Neural cell (in vitro differentiated cells): ENCODE data around the gene ITPKB. TPM values are rescaled to one million over a fixed set of nuclear protein-coding genes. Genes with fewer than 3 reads are reported as not detected.

Source experiments
- H2AFZ ChIP-seq: fragments of 200-600, 300-800 bp; sonication (generic), shearing (Covaris generic); 2 replicates; pipeline ENCODE4 v1.6.0; 2014; ENCODE audit warnings: low read depth, mild to moderate bottlenecking, antibody characterized with exemption, low read length, moderate library complexity
- H3F3A ChIP-seq: fragments of 200-600 bp; shearing (Covaris generic); 2 replicates; pipeline ENCODE4 v1.6.1; 2016; ENCODE audit warnings: mild to moderate bottlenecking, moderate library complexity, mixed read lengths, antibody characterized with exemption, low read length; ENCODE audit not compliant: insufficient read depth, poor library complexity, severe bottlenecking
- H3K27ac ChIP-seq: fragments of 200-600, 300-800 bp; sonication (generic), shearing (Covaris generic); 2 replicates; pipeline ENCODE4 v1.5.1; 2014; ENCODE audit warnings: mild to moderate bottlenecking, low read length, moderate library complexity
- H3K27me3 ChIP-seq: fragments of 300-800, 200-600 bp; sonication (generic), shearing (Covaris generic); 2 replicates; pipeline ENCODE4 v1.6.0; 2014; ENCODE audit warnings: mild to moderate bottlenecking, low read depth, low read length, moderate library complexity; ENCODE audit not compliant: insufficient read depth
- H3K36me3 ChIP-seq: fragments of 300-800, 200-600 bp; sonication (generic), shearing (Covaris generic); 2 replicates; pipeline ENCODE4 v1.5.1; 2014; ENCODE audit warnings: mild to moderate bottlenecking, antibody characterized with exemption, low read length, moderate library complexity; ENCODE audit not compliant: insufficient read depth
- H3K4me2 ChIP-seq: fragments of 300-800, 200-600 bp; sonication (generic), shearing (Covaris generic); 2 replicates; pipeline ENCODE4 v1.6.0; 2014; ENCODE audit warnings: mild to moderate bottlenecking, low read length
- H3K4me3 ChIP-seq: fragments of 300-800, 200-600 bp; sonication (generic), shearing (Covaris generic); 2 replicates; pipeline ENCODE4 v1.5.1; 2014; ENCODE audit warnings: mild to moderate bottlenecking, low read length, moderate library complexity
- H3K79me2 ChIP-seq: fragments of 200-600 bp; shearing (Covaris generic); replicated peaks from 2 replicates; pipeline ENCODE4 v1.6.0; 2014; ENCODE audit warnings: mild to moderate bottlenecking, low read length, moderate library complexity; ENCODE audit not compliant: insufficient read depth
- H3K9ac ChIP-seq: fragments of 300-800, 200-600 bp; sonication (generic), shearing (Covaris generic); 2 replicates; pipeline ENCODE4 v1.6.1; 2016; ENCODE audit warnings: mild to moderate bottlenecking, low read length, mixed read lengths
- H3K9me2 ChIP-seq: fragments of 200-600 bp; shearing (Covaris generic); 2 replicates; pipeline ENCODE4 v1.6.1; 2016; ENCODE audit warnings: mild to moderate bottlenecking, low read length, mixed read lengths; ENCODE audit not compliant: insufficient read depth
- H3K9me3 ChIP-seq: fragments of 200-600, 300-800 bp; sonication (generic), shearing (Covaris generic); 2 replicates; pipeline ENCODE4 v1.6.1; 2016; ENCODE audit warnings: mild to moderate bottlenecking, mixed run types, low read length, moderate library complexity, mixed read lengths
- H4K20me1 ChIP-seq: fragments of 200-600 bp; shearing (Covaris generic); 2 replicates; pipeline ENCODE4 v1.6.1; 2016; ENCODE audit warnings: mild to moderate bottlenecking, mixed run types; ENCODE audit not compliant: insufficient read depth
- CTCF ChIP-seq: fragments of 450-650 bp; IDR thresholded peaks from 2 replicates; pipeline ENCODE4 v1.5.1; 2014; ENCODE audit warnings: antibody characterized with exemption, mild to moderate bottlenecking, moderate library complexity; ENCODE audit not compliant: poor library complexity, severe bottlenecking
- EP300 ChIP-seq: fragments of 450-650 bp; conservative IDR thresholded peaks from 2 replicates; pipeline ENCODE4 v1.6.1; 2014; ENCODE audit warnings: antibody characterized with exemption, mild to moderate bottlenecking, moderate library complexity; ENCODE audit not compliant: poor library complexity, severe bottlenecking
- EZH2 ChIP-seq: fragments of 200-600, 300-800 bp; shearing (Covaris generic), sonication (generic); IDR thresholded peaks from 2 replicates; pipeline ENCODE4 v1.6.1; 2014; ENCODE audit warnings: antibody characterized with exemption, low read length, borderline replicate concordance, mild to moderate bottlenecking; ENCODE audit not compliant: insufficient read depth, poor library complexity, severe bottlenecking
- MXI1 ChIP-seq: fragments of 450-650 bp; conservative IDR thresholded peaks from 2 replicates; pipeline ENCODE4 v1.6.1; 2014; ENCODE audit warnings: antibody characterized with exemption, mild to moderate bottlenecking; ENCODE audit not compliant: poor library complexity, severe bottlenecking
- POLR2AphosphoS5 ChIP-seq: IDR thresholded peaks from 2 replicates; pipeline ENCODE4 v1.6.1; 2012
- RAD21 ChIP-seq: fragments of 450-650 bp; conservative IDR thresholded peaks from 2 replicates; pipeline ENCODE4 v1.6.1; 2014; ENCODE audit warnings: antibody characterized with exemption, mild to moderate bottlenecking, moderate library complexity
- SMC3 ChIP-seq: fragments of 450-650 bp; conservative IDR thresholded peaks from 2 replicates; pipeline ENCODE4 v1.6.1; 2014; ENCODE audit warnings: antibody characterized with exemption, mild to moderate bottlenecking, moderate library complexity; ENCODE audit not compliant: poor library complexity
- TAF1 ChIP-seq: IDR thresholded peaks from 2 replicates; pipeline ENCODE4 v1.6.1; 2012; ENCODE audit warnings: low read depth
- polyA plus RNA-seq: library from polyadenylated mRNA; depleted of rRNA; stranded (reverse); fragments of >200 nt; gene quantifications from 2 replicates; pipeline ENCODE4 v1.2.3, GENCODE V29; 2014
- TF ChIP-seq, protein P1 (sequence below): IDR thresholded peaks from 2 replicates; pipeline ENCODE4 v1.6.1; 2012; ENCODE audit warnings: borderline replicate concordance

Gene ITPKB
- polyA plus RNA-seq, 1 donor from 2014 or later: 0.19 TPM

DNA sequence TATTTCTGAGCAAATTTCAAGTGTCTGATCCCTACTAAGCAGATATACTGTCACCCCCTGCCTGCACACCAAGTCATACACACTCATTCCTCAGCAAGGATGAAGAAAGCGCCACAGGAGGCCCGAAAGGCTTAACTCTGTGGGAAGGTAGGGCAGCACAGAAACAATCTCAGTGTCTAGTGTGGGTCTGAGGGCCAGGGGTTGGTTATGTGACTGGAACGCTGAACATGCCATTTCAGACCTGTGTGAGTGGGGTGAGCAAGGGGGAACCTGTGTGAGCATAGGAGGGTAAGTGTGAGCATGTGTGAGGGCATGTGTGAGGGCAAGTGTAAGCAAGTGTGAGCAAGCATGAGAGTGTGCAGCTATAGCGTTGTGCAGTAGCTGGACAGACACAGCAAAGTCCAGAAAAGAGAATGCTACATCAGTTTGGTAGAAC, 6.2 kb downstream of the ITPKB start:
- no peaks in the 10 kb centered on the region for H3F3A ChIP-seq
- no peaks in the 10 kb centered on the region for H4K20me1 ChIP-seq
- no peak overlapping the region for H2AFZ ChIP-seq
- H3K9me2 ChIP-seq: no peaks in the 10 kb centered on the region
- no peak overlapping the region for H3K27ac ChIP-seq
- peaks cover 22% of the 10 kb centered on the region for H3K27me3 ChIP-seq
- no peaks in the 10 kb centered on the region for H3K9me3 ChIP-seq
- TF ChIP-seq RAD21: no peak
- TF ChIP-seq POLR2AphosphoS5: no peak
- no peak for TF ChIP-seq TAF1
- TF ChIP-seq EZH2: no peak
- no peak for TF ChIP-seq CTCF
- no peak for TF ChIP-seq SMC3
- TF ChIP-seq EP300: no peak
- TF ChIP-seq, protein P1, sequence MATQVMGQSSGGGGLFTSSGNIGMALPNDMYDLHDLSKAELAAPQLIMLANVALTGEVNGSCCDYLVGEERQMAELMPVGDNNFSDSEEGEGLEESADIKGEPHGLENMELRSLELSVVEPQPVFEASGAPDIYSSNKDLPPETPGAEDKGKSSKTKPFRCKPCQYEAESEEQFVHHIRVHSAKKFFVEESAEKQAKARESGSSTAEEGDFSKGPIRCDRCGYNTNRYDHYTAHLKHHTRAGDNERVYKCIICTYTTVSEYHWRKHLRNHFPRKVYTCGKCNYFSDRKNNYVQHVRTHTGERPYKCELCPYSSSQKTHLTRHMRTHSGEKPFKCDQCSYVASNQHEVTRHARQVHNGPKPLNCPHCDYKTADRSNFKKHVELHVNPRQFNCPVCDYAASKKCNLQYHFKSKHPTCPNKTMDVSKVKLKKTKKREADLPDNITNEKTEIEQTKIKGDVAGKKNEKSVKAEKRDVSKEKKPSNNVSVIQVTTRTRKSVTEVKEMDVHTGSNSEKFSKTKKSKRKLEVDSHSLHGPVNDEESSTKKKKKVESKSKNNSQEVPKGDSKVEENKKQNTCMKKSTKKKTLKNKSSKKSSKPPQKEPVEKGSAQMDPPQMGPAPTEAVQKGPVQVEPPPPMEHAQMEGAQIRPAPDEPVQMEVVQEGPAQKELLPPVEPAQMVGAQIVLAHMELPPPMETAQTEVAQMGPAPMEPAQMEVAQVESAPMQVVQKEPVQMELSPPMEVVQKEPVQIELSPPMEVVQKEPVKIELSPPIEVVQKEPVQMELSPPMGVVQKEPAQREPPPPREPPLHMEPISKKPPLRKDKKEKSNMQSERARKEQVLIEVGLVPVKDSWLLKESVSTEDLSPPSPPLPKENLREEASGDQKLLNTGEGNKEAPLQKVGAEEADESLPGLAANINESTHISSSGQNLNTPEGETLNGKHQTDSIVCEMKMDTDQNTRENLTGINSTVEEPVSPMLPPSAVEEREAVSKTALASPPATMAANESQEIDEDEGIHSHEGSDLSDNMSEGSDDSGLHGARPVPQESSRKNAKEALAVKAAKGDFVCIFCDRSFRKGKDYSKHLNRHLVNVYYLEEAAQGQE: no peak
- no peak for TF ChIP-seq MXI1
- H3K4me3 ChIP-seq: no peak overlapping the region
- H3K79me2 ChIP-seq: no peaks in the 10 kb centered on the region
- no peak overlapping the region for H3K4me2 ChIP-seq
- H3K36me3 ChIP-seq: no peaks in the 10 kb centered on the region
- no peak overlapping the region for H3K9ac ChIP-seq

DNA sequence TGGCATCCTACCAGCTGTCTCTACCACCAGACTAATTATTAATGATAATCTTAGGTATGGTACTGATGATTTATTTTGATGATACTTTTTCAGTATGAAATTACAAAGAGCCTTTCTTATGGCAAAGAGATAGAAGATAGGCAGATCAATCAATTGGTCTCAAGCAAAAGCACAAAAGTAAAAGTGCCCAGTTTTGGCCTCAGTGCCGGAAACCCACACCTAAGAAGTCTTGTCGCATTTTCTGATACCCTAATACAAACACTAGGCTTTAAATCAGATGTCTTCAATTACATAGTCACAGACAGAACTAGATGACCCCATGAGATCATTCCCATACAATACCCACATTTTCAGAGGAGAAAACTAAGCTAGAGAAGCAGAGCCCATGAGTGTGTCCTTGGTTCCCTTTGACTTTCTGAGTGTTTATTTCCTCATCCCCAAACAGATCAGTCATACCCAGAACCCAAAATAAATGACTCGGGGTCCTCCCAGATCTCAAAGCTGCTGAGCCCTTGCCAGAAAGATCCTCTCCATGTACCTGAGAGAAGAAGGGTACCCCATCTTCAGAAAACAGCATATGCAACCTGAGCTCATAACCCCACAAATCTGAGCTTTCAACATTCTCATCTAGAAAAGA, 7.7 kb downstream of the ITPKB start:
- Histone ChIP-seq H4K20me1 (no peaks in the 10 kb centered on the region), H3K9ac (no peak overlapping the region), H3K79me2 (no peaks in the 10 kb centered on the region), H3K9me3 (no peaks in the 10 kb centered on the region), H3K36me3 (no peaks in the 10 kb centered on the region), H3K27me3 (peaks cover 9% of the 10 kb centered on the region), H2AFZ (no peak overlapping the region), H3K4me2 (no peak overlapping the region), H3K27ac (no peak overlapping the region), H3F3A (no peaks in the 10 kb centered on the region), H3K9me2 (no peaks in the 10 kb centered on the region), H3K4me3 (no peak overlapping the region)
- TF ChIP-seq POLR2AphosphoS5: no peak
- TF ChIP-seq EZH2: no peak
- no peak for TF ChIP-seq MXI1
- TF ChIP-seq, protein P1: no peak
- no peak for TF ChIP-seq EP300
- TF ChIP-seq SMC3: no peak
- TF ChIP-seq TAF1: no peak
- no peak for TF ChIP-seq CTCF
- no peak for TF ChIP-seq RAD21
